Lower leg skin (tissue), 3 donors: Measurements from ENCODE around the gene XRCC4.

ENCODE experiments used
- CTCF ChIP-seq, 3 donors: fragments of 450-650 bp; IDR thresholded peaks; one replicate each; pipeline ENCODE4 v1.5.1; 2016; ENCODE audit warnings: antibody characterized with exemption in 3 of 3, mild to moderate bottlenecking in 3 of 3, moderate library complexity in 2 of 3
- POLR2A ChIP-seq, 2 donors: fragments of 450-650 bp; IDR thresholded peaks; one replicate each; pipeline ENCODE4 v1.6.1; 2016 to 2017; ENCODE audit warnings: antibody characterized with exemption in 2 of 2, mild to moderate bottlenecking in 1 of 2, moderate library complexity in 1 of 2

- TF ChIP-seq CTCF (IDR thresholded peaks at IDR 0.05) (no peak), POLR2A (IDR thresholded peaks at IDR 0.05) (no peak)
Measured at GRCh38 chr5:83313436-83313835, 236.1 kb downstream of the XRCC4 start.
